Loucy (cell line): ENCODE data around the gene GOT1.

Experiments used
- H2AFZ ChIP-seq: fragments of 200-600 bp; sonication (generic); 2 replicates; pipeline ENCODE4 v1.6.0; 2016; ENCODE audit warnings: antibody characterized with exemption, mild to moderate bottlenecking, low read length, moderate library complexity
- H3F3A ChIP-seq: fragments of 200-600 bp; 2 replicates; pipeline ENCODE4 v1.6.0; 2016; ENCODE audit warnings: antibody characterized with exemption, low read depth, mild to moderate bottlenecking
- H3K27me3 ChIP-seq: fragments of 200-600 bp; sonication (generic); 2 replicates; pipeline ENCODE4 v1.6.1; 2014; ENCODE audit warnings: low read length, mild to moderate bottlenecking; ENCODE audit not compliant: insufficient read depth, poor library complexity, severe bottlenecking
- H3K36me3 ChIP-seq: fragments of 200-600 bp; sonication (generic); 2 replicates; pipeline ENCODE4 v1.6.1; 2016; ENCODE audit warnings: low read length; ENCODE audit not compliant: insufficient read depth
- H3K4me1 ChIP-seq: fragments of 200-600 bp; sonication (generic); 2 replicates; pipeline ENCODE4 v1.5.1; 2014; ENCODE audit warnings: low read length, mild to moderate bottlenecking; ENCODE audit not compliant: insufficient read depth, poor library complexity, severe bottlenecking
- H3K4me2 ChIP-seq: fragments of 200-600 bp; sonication (generic); 2 replicates; pipeline ENCODE4 v1.6.0; 2014; ENCODE audit warnings: antibody characterized with exemption, low read length, low read depth, mild to moderate bottlenecking; ENCODE audit not compliant: poor library complexity, severe bottlenecking
- H3K4me3 ChIP-seq: fragments of 200-600 bp; sonication (generic); 2 replicates; pipeline ENCODE4 v1.5.1; 2014; ENCODE audit warnings: low read length, mild to moderate bottlenecking, mixed read lengths; ENCODE audit not compliant: poor library complexity, severe bottlenecking
- H3K79me2 ChIP-seq: fragments of 200-600 bp; sonication (generic); 2 replicates; pipeline ENCODE4 v1.6.1; 2014; ENCODE audit warnings: low read length; ENCODE audit not compliant: insufficient read depth
- H3K9ac ChIP-seq: fragments of 200-600 bp; sonication (generic); 2 replicates; pipeline ENCODE4 v1.6.0; 2014; ENCODE audit warnings: mild to moderate bottlenecking, low read depth, low read length, moderate library complexity; ENCODE audit not compliant: poor library complexity, severe bottlenecking
- H3K9me2 ChIP-seq: fragments of 200-600 bp; sonication (generic); replicated peaks from 2 replicates; pipeline ENCODE4 v1.6.1; 2016; ENCODE audit warnings: low read depth, low read length, mixed read lengths
- H3K9me3 ChIP-seq: fragments of 200-600 bp; sonication (generic); 2 replicates; pipeline ENCODE4 v1.6.1; 2014; ENCODE audit warnings: mild to moderate bottlenecking, antibody characterized with exemption, low read length, low read depth; ENCODE audit not compliant: insufficient read depth
- H4K20me1 ChIP-seq: fragments of 200-600 bp; sonication (generic); 2 replicates; pipeline ENCODE4 v1.6.0; 2014; ENCODE audit warnings: antibody characterized with exemption, low read length, mild to moderate bottlenecking; ENCODE audit not compliant: insufficient read depth, poor library complexity, severe bottlenecking
- CTCF ChIP-seq: fragments of 200-600 bp; sonication (generic); conservative IDR thresholded peaks from 2 replicates; pipeline ENCODE4 v1.5.1; 2014; ENCODE audit warnings: mild to moderate bottlenecking, antibody characterized with exemption, low read length
- EZH2phosphoT487 ChIP-seq: fragments of 200-600 bp; IDR thresholded peaks from 2 replicates; pipeline ENCODE4 v1.6.1; 2018; ENCODE audit warnings: antibody characterized with exemption, mild to moderate bottlenecking, moderate library complexity, borderline replicate concordance

Gene GOT1

GRCh38 chr10:99369551-99369950, 60.9 kb downstream of the GOT1 start:
- Histone ChIP-seq H3K4me2 (no peak overlapping the region), H2AFZ (no peak overlapping the region), H3K9me2 (no peaks in the 10 kb centered on the region), H4K20me1 (no peaks in the 10 kb centered on the region), H3K9me3 (no peaks in the 10 kb centered on the region), H3K4me3 (no peak overlapping the region), H3K27me3 (no peaks in the 10 kb centered on the region), H3F3A (no peaks in the 10 kb centered on the region), H3K9ac (no peak overlapping the region), H3K4me1 (no peaks in the 10 kb centered on the region), H3K79me2 (no peaks in the 10 kb centered on the region), H3K36me3 (no peaks in the 10 kb centered on the region)
- TF ChIP-seq CTCF (no peak), EZH2phosphoT487 (no peak)

GRCh38 chr10:99369126-99369525, 61.3 kb downstream of the GOT1 start:
- Histone ChIP-seq H3F3A (no peaks in the 10 kb centered on the region), H3K79me2 (no peaks in the 10 kb centered on the region)

GRCh38 chr10:99368646-99369045, 61.8 kb downstream of the GOT1 start:
- H3K9ac ChIP-seq: no peak overlapping the region
- TF ChIP-seq EZH2phosphoT487 (no peak), CTCF (no peak)
- H3F3A ChIP-seq: no peaks in the 10 kb centered on the region
- H3K4me1 ChIP-seq: no peaks in the 10 kb centered on the region
- no peaks in the 10 kb centered on the region for H3K27me3 ChIP-seq
- no peaks in the 10 kb centered on the region for H4K20me1 ChIP-seq
- no peak overlapping the region for H2AFZ ChIP-seq
- H3K36me3 ChIP-seq: no peaks in the 10 kb centered on the region
- no peaks in the 10 kb centered on the region for H3K9me2 ChIP-seq
- H3K79me2 ChIP-seq: no peaks in the 10 kb centered on the region
- H3K9me3 ChIP-seq: no peaks in the 10 kb centered on the region
- no peak overlapping the region for H3K4me2 ChIP-seq
- no peak overlapping the region for H3K4me3 ChIP-seq

More at GRCh38 chr10:99369126-99369525, 61.3 kb downstream of the GOT1 start:
- TF ChIP-seq CTCF (no peak), EZH2phosphoT487 (no peak)
- Histone ChIP-seq H3K9me2 (no peaks in the 10 kb centered on the region), H4K20me1 (no peaks in the 10 kb centered on the region), H3K9me3 (no peaks in the 10 kb centered on the region), H3K9ac (no peak overlapping the region), H3K36me3 (no peaks in the 10 kb centered on the region), H3K4me3 (no peak overlapping the region), H2AFZ (no peak overlapping the region), H3K27me3 (no peaks in the 10 kb centered on the region), H3K4me2 (no peak overlapping the region), H3K4me1 (no peaks in the 10 kb centered on the region)
